Measurements from ENCODE around the gene GFY.

Gene GFY

DNA sequence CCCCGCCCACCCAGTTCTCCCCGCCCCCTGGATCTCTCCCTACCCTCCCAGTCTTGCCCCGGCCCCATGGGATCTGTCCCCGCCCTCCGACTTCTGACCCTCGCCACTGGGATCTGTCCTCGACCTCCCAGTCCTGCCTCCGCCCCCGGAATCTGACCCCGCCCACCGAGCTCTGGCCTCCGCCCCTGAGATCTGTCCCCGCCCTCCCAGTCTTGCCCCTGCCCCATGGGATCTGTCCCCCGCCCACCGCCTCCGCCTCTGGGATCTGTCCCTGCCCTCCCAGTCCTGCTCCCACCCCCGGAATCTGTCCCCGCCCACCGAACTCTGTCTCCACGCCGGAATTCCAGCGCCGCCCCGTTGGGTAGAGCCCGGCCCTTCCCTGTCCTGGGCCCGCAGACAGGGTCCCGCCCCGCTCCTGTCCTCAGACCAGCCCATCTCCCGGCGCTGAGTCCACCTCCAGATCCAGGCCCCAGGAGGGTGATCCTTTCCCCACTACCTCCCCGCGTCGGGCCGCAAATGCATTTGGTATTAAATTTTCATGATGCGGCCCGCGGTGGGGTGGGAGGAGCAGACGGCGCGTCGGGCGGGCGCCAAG, 17.7 kb downstream of the GFY start:
- ChIA-PET POLR2A (interaction anchor here (0.6 to 2.3 kb wide), 10 partner anchors 9 to 80 kb away, joined by 3 to 28 read pairs (median 3); partner anchors contain the start of genes ALDH16A1, PIH1D1 and TEAD2), CTCF (interaction anchor here (0.7 to 2.3 kb wide), 20 partner anchors 9 to 915 kb away, joined by 3 to 59 read pairs (median 3); partner anchors contain the start of genes GFY and PIH1D1)
- Histone ChIP-seq H3K36me3 (ENCODE audit: control insufficient read depth in 2 of 2, insufficient read depth in 1 of 2, low read length in 2 of 2) (peaks cover 0 to 16% of the 10 kb centered on the region in 2 experiments; a peak in 2 of 3 replicates), H3K4me1 (ENCODE audit: control insufficient read depth, insufficient read depth, low read length) (peaks cover 7% of the 10 kb centered on the region), H3K27ac (ENCODE audit: extremely low read depth, low read depth, low read length) (peak overlapping the region; percentile 50), H3K4me3 (ENCODE audit: low read depth, low read length) (peak overlapping the region; percentile 60), H3K9me3 (ENCODE audit: control insufficient read depth, insufficient read depth, low read depth, low read length) (no peaks in the 10 kb centered on the region)
- TF ChIP-seq TRIM28 (IDR thresholded peaks at IDR 0.05; ENCODE audit: borderline replicate concordance, low read length) (no peak), KLF8 (tag by site-specific recombination; IDR thresholded peaks at IDR 0.05) (peak; percentile 17), ZSCAN23 (tag by site-specific recombination; IDR thresholded peaks at IDR 0.05) (no peak), KLF9 (tag by site-specific recombination; IDR thresholded peaks at IDR 0.05; ENCODE audit: low read depth) (peak; percentile 81), ZNF266 (tag by site-specific recombination; IDR thresholded peaks at IDR 0.05; ENCODE audit: low read depth) (no peak), ZFHX2 (tag by site-specific recombination; conservative IDR thresholded peaks at IDR 0.05) (peak; percentile 36), ZNF335 (tag by site-specific recombination; conservative IDR thresholded peaks at IDR 0.05) (peak; percentile 91; the same call in 1 of the 2 replicates), SP3 (tag by site-specific recombination; IDR thresholded peaks at IDR 0.05) (peak; percentile 89), IKZF3 (tag by site-specific recombination; IDR thresholded peaks at IDR 0.05) (peak; percentile 86), SP2 (tag by site-specific recombination; IDR thresholded peaks at IDR 0.05) (peak; percentile 67), GLI2 (tag by site-specific recombination; IDR thresholded peaks at IDR 0.05; ENCODE audit: borderline replicate concordance, low read depth) (no peak), KLF10 (tag by site-specific recombination; IDR thresholded peaks at IDR 0.05) (peak; percentile 17; the same call in 1 of the 2 replicates), ZNF37A (tag by site-specific recombination; IDR thresholded peaks at IDR 0.05) (no peak), EGR2 (tag by site-specific recombination; IDR thresholded peaks at IDR 0.05; ENCODE audit: low read depth) (peak; percentile 45), ZNF561 (tag by site-specific recombination; IDR thresholded peaks at IDR 0.05; ENCODE audit: borderline replicate concordance) (peak; percentile 23; the same call in 1 of the 2 replicates), KLF1 (tag by site-specific recombination; IDR thresholded peaks at IDR 0.05) (peak; percentile 90)
- TF ChIP-seq, protein P1, sequence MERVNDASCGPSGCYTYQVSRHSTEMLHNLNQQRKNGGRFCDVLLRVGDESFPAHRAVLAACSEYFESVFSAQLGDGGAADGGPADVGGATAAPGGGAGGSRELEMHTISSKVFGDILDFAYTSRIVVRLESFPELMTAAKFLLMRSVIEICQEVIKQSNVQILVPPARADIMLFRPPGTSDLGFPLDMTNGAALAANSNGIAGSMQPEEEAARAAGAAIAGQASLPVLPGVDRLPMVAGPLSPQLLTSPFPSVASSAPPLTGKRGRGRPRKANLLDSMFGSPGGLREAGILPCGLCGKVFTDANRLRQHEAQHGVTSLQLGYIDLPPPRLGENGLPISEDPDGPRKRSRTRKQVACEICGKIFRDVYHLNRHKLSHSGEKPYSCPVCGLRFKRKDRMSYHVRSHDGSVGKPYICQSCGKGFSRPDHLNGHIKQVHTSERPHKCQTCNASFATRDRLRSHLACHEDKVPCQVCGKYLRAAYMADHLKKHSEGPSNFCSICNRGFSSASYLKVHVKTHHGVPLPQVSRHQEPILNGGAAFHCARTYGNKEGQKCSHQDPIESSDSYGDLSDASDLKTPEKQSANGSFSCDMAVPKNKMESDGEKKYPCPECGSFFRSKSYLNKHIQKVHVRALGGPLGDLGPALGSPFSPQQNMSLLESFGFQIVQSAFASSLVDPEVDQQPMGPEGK (tag by site-specific recombination; IDR thresholded peaks at IDR 0.05) = 0 out of 2 replicates have a peak, but pooled peaks have one; percentile 4

DNA sequence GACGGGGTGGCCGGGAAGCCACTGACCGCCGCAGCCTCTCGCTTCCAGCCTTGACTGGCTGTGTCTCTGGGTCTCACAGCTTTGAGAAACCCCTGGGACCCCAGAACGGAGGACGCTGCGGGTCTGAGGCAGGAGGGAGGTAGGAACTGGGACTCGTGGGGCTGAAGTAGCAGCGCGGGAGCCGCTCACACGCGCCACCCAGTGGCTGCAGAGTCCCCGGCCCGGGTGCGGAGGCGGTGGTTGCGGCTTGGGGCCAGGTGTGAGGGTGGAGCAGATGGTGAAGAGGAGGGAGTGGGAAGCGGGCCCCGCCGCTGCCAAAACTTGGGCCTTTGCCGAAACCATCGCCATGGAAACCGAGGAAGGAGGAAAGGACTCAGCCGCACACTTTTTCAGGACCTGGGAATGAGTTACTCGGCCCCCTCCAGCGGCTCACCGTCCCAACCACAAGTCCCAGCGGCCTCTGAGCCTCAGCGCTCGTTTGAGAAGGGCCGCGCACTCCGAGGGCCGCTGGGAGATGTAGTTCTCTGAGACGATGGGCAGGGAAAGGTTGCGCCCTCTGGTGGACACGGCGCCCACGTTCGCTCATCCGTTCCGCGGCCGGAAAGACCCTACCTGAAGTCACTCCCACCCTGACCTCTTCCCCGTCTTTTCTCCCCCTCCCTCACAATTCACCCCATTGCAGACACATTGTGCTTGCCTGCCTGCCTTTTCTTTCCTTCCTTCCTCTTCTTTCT, 18.3 kb downstream of the GFY start:
- ChIA-PET POLR2A (interaction anchor here (0.6 to 2.3 kb wide), 8 partner anchors 9 to 712 kb away, joined by 3 to 28 read pairs (median 4); partner anchors contain the start of genes ALDH16A1, PIH1D1 and TEAD2), CTCF (interaction anchor here (0.6 to 3.2 kb wide), 27 partner anchors 8 to 914 kb away, joined by 3 to 59 read pairs (median 4); partner anchors contain the start of genes GFY and PIH1D1)
- Histone ChIP-seq H3K9me3 (ENCODE audit: control insufficient read depth, insufficient read depth, low read depth, low read length) (no peaks in the 10 kb centered on the region), H3K36me3 (ENCODE audit: control insufficient read depth in 2 of 2, insufficient read depth in 1 of 2, low read length in 2 of 2) (peaks cover 3 to 23% of the 10 kb centered on the region in 2 experiments), H3K27ac (ENCODE audit: extremely low read depth, low read depth, low read length) (peak overlapping the region; percentile 50), H3K4me3 (ENCODE audit: low read depth, low read length) (peak overlapping the region; percentile 60), H3K4me1 (ENCODE audit: control insufficient read depth, insufficient read depth, low read length) (peaks cover 7% of the 10 kb centered on the region)
- TF ChIP-seq ZSCAN30 (tag by site-specific recombination; IDR thresholded peaks at IDR 0.05) (peak; percentile 60), ZNF302 (tag by site-specific recombination; IDR thresholded peaks at IDR 0.05; ENCODE audit: low read depth) (no peak), ZNF132 (tag by site-specific recombination; IDR thresholded peaks at IDR 0.05; ENCODE audit: borderline replicate concordance) (no peak), EGR2 (tag by site-specific recombination; IDR thresholded peaks at IDR 0.05; ENCODE audit: low read depth) (peak; percentile 99)
- TF ChIP-seq, protein P1 (tag by site-specific recombination; IDR thresholded peaks at IDR 0.05) = peak; percentile 87
- TF ChIP-seq, protein P2, sequence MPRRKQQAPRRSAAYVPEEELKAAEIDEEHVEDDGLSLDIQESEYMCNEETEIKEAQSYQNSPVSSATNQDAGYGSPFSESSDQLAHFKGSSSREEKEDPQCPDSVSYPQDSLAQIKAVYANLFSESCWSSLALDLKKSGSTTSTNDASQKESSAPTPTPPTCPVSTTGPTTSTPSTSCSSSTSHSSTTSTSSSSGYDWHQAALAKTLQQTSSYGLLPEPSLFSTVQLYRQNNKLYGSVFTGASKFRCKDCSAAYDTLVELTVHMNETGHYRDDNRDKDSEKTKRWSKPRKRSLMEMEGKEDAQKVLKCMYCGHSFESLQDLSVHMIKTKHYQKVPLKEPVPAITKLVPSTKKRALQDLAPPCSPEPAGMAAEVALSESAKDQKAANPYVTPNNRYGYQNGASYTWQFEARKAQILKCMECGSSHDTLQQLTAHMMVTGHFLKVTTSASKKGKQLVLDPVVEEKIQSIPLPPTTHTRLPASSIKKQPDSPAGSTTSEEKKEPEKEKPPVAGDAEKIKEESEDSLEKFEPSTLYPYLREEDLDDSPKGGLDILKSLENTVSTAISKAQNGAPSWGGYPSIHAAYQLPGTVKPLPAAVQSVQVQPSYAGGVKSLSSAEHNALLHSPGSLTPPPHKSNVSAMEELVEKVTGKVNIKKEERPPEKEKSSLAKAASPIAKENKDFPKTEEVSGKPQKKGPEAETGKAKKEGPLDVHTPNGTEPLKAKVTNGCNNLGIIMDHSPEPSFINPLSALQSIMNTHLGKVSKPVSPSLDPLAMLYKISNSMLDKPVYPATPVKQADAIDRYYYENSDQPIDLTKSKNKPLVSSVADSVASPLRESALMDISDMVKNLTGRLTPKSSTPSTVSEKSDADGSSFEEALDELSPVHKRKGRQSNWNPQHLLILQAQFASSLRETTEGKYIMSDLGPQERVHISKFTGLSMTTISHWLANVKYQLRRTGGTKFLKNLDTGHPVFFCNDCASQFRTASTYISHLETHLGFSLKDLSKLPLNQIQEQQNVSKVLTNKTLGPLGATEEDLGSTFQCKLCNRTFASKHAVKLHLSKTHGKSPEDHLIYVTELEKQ (tag by site-specific recombination; IDR thresholded peaks at IDR 0.05; ENCODE audit: borderline replicate concordance) = no peak
- TF ChIP-seq, protein P3, sequence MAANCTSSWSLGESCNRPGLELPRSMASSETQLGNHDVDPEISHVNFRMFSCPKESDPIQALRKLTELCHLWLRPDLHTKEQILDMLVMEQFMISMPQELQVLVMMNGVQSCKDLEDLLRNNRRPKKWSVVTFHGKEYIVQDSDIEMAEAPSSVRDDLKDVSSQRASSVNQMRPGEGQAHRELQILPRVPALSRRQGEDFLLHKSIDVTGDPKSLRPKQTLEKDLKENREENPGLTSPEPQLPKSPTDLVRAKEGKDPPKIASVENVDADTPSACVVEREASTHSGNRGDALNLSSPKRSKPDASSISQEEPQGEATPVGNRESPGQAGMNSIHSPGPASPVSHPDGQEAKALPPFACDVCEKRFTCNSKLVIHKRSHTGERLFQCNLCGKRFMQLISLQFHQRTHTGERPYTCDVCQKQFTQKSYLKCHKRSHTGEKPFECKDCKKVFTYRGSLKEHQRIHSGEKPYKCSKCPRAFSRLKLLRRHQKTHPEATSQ (tag by site-specific recombination; IDR thresholded peaks at IDR 0.05) = no peak
